SK-N-SH (cell line): ENCODE data around the gene NGF. TPM values are rescaled to one million over a fixed set of nuclear protein-coding genes. Genes with fewer than 3 reads are reported as not detected.
"Not testable (repeated sequence)": the region's sequence is repeated elsewhere in the genome, so short reads cannot be mapped to it uniquely, and the experiment has no call there.

ENCODE experiments used
- CTCF ChIA-PET: fragments of 300-600, 350-600 bp; formaldehyde crosslinking; extraction: SDS; loops from one replicate; lab custom pipeline; 2021; lab: Yijun Ruan, JAX
- POLR2A ChIA-PET: fragments of 350-600 bp; sonication (Branson Sonifier 250); formaldehyde crosslinking; extraction: SDS; loops from one replicate; lab custom pipeline; 2020; ENCODE audit warnings: antibody characterized with exemption, inconsistent platforms; lab: Yijun Ruan, JAX
- DNase-seq: peaks from one replicate; pipeline ENCODE4 v3.0.0; 2012
- H2AFZ ChIP-seq: fragments of 200-600 bp; sonication (generic); 2 replicates; pipeline ENCODE4 v1.8.1; 2016; ENCODE audit warnings: antibody characterized with exemption, mild to moderate bottlenecking, low read depth
- H3F3A ChIP-seq: fragments of 200-600 bp; sonication (generic); replicated peaks from 2 replicates; pipeline ENCODE3; 2016; ENCODE audit warnings: antibody characterized with exemption, mild to moderate bottlenecking; ENCODE audit not compliant: insufficient read depth
- H3K27ac ChIP-seq, 2 experiments: fragments of 200-500 bp in 1 of 2; fragments of 200-600 bp in 1 of 2; sonication (Bioruptor generic) in 1 of 2; sonication (generic), shearing (Covaris generic) in 1 of 2; 2 replicates each; pipeline versions ENCODE4 v1.5.1 to v1.6.1; 2014 to 2016; ENCODE audit warnings: low read depth in 2 of 2, inconsistent platforms in 1 of 2, low read length in 1 of 2, mild to moderate bottlenecking in 1 of 2, mixed read lengths in 1 of 2
- H3K27me3 ChIP-seq: fragments of 200-600 bp; sonication (generic), shearing (Covaris generic); 2 replicates; pipeline ENCODE4 v1.6.1; 2016; ENCODE audit warnings: mixed run types; ENCODE audit not compliant: insufficient read depth
- H3K36me3 ChIP-seq, 2 experiments: fragments of 200-500 bp in 1 of 2; fragments of 200-600 bp in 1 of 2; sonication (Bioruptor generic) in 1 of 2; sonication (generic) in 1 of 2; replicated peaks in 1 of 2; 2 replicates each; pipeline versions ENCODE3 to v1.5.1; 2014 to 2016; ENCODE audit warnings: low read length in 1 of 2, mild to moderate bottlenecking in 1 of 2; ENCODE audit not compliant: insufficient read depth in 2 of 2, control insufficient read depth in 1 of 2
- H3K4me1 ChIP-seq, 2 experiments: fragments of 200-500 bp in 1 of 2; fragments of 200-600 bp in 1 of 2; sonication (Bioruptor generic) in 1 of 2; sonication (generic), shearing (Covaris generic) in 1 of 2; 2 replicates each; pipeline versions ENCODE4 v1.5.1 to v1.6.1; 2014 to 2016; ENCODE audit warnings: low read depth in 1 of 2, low read length in 1 of 2, mixed run types in 1 of 2; ENCODE audit not compliant: insufficient read depth in 2 of 2, control insufficient read depth in 1 of 2
- H3K4me2 ChIP-seq: fragments of 200-600 bp; sonication (generic), shearing (Covaris generic); 2 replicates; pipeline ENCODE4 v1.6.1; 2017; ENCODE audit warnings: mixed run types
- H3K4me3 ChIP-seq, 2 experiments: fragments of 200-500 bp in 1 of 2; fragments of 200-600 bp in 1 of 2; sonication (Bioruptor generic) in 1 of 2; sonication (generic), shearing (Covaris generic) in 1 of 2; 2 replicates each; pipeline versions ENCODE4 v1.5.1 to v1.8.1; 2014 to 2016; ENCODE audit warnings: low read depth in 2 of 2, inconsistent platforms in 1 of 2, low read length in 1 of 2, mild to moderate bottlenecking in 1 of 2, mixed read lengths in 1 of 2, moderate library complexity in 1 of 2
- H3K79me2 ChIP-seq: fragments of 200-600 bp; sonication (generic); 2 replicates; pipeline ENCODE4 v1.8.1; 2017; ENCODE audit warnings: mild to moderate bottlenecking; ENCODE audit not compliant: insufficient read depth
- H3K9ac ChIP-seq: fragments of 200-600 bp; sonication (generic); 2 replicates; pipeline ENCODE4 v1.6.1; 2017; ENCODE audit warnings: mixed run types
- H3K9me2 ChIP-seq: fragments of 200-600 bp; sonication (generic); 2 replicates; pipeline ENCODE4 v1.6.1; 2017; ENCODE audit warnings: mixed run types
- H3K9me3 ChIP-seq: fragments of 200-600 bp; sonication (generic); 2 replicates; pipeline ENCODE4 v1.6.1; 2017; ENCODE audit warnings: mixed run types, mild to moderate bottlenecking, moderate library complexity
- H4K20me1 ChIP-seq: fragments of 200-600 bp; sonication (generic); 2 replicates; pipeline ENCODE4 v1.6.1; 2017; ENCODE audit warnings: mild to moderate bottlenecking, mixed run types; ENCODE audit not compliant: insufficient read depth
- CTCF ChIP-seq: fragments of 200-600 bp; sonication (generic); IDR thresholded peaks from 2 replicates; pipeline ENCODE4 v1.6.1; 2017; ENCODE audit warnings: antibody characterized with exemption, mild to moderate bottlenecking, moderate library complexity
- ELF1 ChIP-seq: IDR thresholded peaks from 2 replicates; pipeline ENCODE4 v1.4.0; 2012
- EZH2phosphoT487 ChIP-seq: fragments of 200-600 bp; sonication (generic); IDR thresholded peaks from 2 replicates; pipeline ENCODE4 v1.6.1; 2017; ENCODE audit warnings: low read depth, mixed run types, mild to moderate bottlenecking, antibody characterized with exemption, moderate library complexity, borderline replicate concordance
- GABPA ChIP-seq: IDR thresholded peaks from 2 replicates; pipeline ENCODE4 v1.4.0; 2012; ENCODE audit warnings: low read depth, mild to moderate bottlenecking
- IRF3 ChIP-seq: fragments of 150-350 bp; IDR thresholded peaks from 2 replicates; pipeline ENCODE4 v1.6.1; 2016; ENCODE audit warnings: mild to moderate bottlenecking, low read depth, low read length
- MEF2A ChIP-seq: IDR thresholded peaks from 2 replicates; pipeline ENCODE4 v1.4.0; 2012; ENCODE audit warnings: low read depth, borderline replicate concordance
- NFIC ChIP-seq: IDR thresholded peaks from 2 replicates; pipeline ENCODE4 v1.4.0; 2012; ENCODE audit warnings: borderline replicate concordance
- PBX3 ChIP-seq: IDR thresholded peaks from 2 replicates; pipeline ENCODE4; 2012
- RAD21 ChIP-seq: IDR thresholded peaks from 2 replicates; pipeline ENCODE4 v1.6.1; 2012; ENCODE audit warnings: mild to moderate bottlenecking, low read length
- RXRA ChIP-seq: IDR thresholded peaks from 2 replicates; pipeline ENCODE4 v1.4.0; 2012; ENCODE audit warnings: low read depth, mild to moderate bottlenecking, borderline replicate concordance
- SMC3 ChIP-seq: IDR thresholded peaks from 2 replicates; pipeline ENCODE4 v1.6.1; 2012; ENCODE audit warnings: low read depth, low read length, improper control_type of control experiment
- USF1 ChIP-seq: IDR thresholded peaks from 2 replicates; pipeline ENCODE4 v1.4.0; 2012; ENCODE audit warnings: low read depth, borderline replicate concordance
- WGBS: methylation state at CpG from one replicate; pipeline ENCODE4 v1.1.6; 2017; ENCODE audit warnings: low lambda C conversion rate; 5-methylcytosine and 5-hydroxymethylcytosine counted together
- polyA plus RNA-seq, 3 experiments: library from polyadenylated mRNA; depleted of rRNA; stranded (reverse); fragments of >200 nt; gene quantifications; 2 replicates each; pipeline ENCODE4 v1.2.3, GENCODE V29; 2012

NGF gene
- polyA plus RNA-seq, 1 of the 3 experiments (the other 2 are of a cell fraction) = 75.8 TPM

GRCh38 chr1:115337633-115338456, at the start of gene NGF (continued):
- TF ChIP-seq PBX3 (no peak), MEF2A (no peak), IRF3 (no peak), GABPA (no peak), NFIC (no peak), CTCF (no peak; the same call in 1 of the 2 replicates), RAD21 (0 out of 2 replicates have a peak, but pooled peaks have one; percentile 3), USF1 (no peak)
- TF ChIP-seq, all 33 proteins: peak for 7

- H3K27me3 ChIP-seq = not testable (repeated sequence)
Observed at GRCh38 chr1:115383455-115383854, 45.4 kb upstream of the NGF start.

GRCh38 chr1:115379943-115380342, 41.9 kb upstream of the NGF start:
- no peak overlapping the region for H2AFZ ChIP-seq
- peaks cover 0 to 2% of the 10 kb centered on the region in 2 experiments for H3K36me3 ChIP-seq
- ChIA-PET POLR2A (no interaction called here), CTCF (no interaction called here)
- H3K4me1 ChIP-seq = no peaks in the 10 kb centered on the region; a peak in 1 of 4 replicates
- H3K4me2 ChIP-seq = no peak overlapping the region
- H3K9ac ChIP-seq = no peak overlapping the region
- H3K4me3 ChIP-seq = no peak overlapping the region
- 91% methylated on average over 4 of the region's 4 CpGs for WGBS
- TF ChIP-seq EZH2phosphoT487 (no peak), ELF1 (no peak), SMC3 (no peak), CTCF (no peak), RXRA (no peak)
- TF ChIP-seq, all 33 proteins: peak for 0
- Histone ChIP-seq H3K9me3 (no peaks in the 10 kb centered on the region), H3K27ac (no peak overlapping the region), H4K20me1 (no peaks in the 10 kb centered on the region), H3K27me3 (no peaks in the 10 kb centered on the region), H3F3A (no peaks in the 10 kb centered on the region), H3K9me2 (no peaks in the 10 kb centered on the region), H3K79me2 (no peaks in the 10 kb centered on the region)
- no peak for DNase-seq

More at GRCh38 chr1:115383455-115383854, 45.4 kb upstream of the NGF start:
- H3K27ac ChIP-seq, H3K4me1 ChIP-seq, H3K4me3 ChIP-seq, H3K9ac ChIP-seq, H3K4me2 ChIP-seq, H3F3A ChIP-seq, H3K79me2 ChIP-seq, H4K20me1 ChIP-seq, H3K9me2 ChIP-seq, H3K9me3 ChIP-seq, CTCF ChIA-PET, H2AFZ ChIP-seq, H3K36me3 ChIP-seq, DNase-seq: not testable (repeated sequence)
- POLR2A ChIA-PET = interaction anchor here (0.6 kb wide), 1 partner anchor 36 kb away, joined by 3 read pairs; no protein-coding TSS in a partner anchor
- 86% methylated on average over 2 of the region's 2 CpGs for WGBS
